SU-DHL-6 (cell line): Measurements from ENCODE around the gene NAPG.

ENCODE experiments used
- EZH2phosphoT487 ChIP-seq: fragments of 200-600 bp; sonication (generic), shearing (Covaris generic); conservative IDR thresholded peaks from 2 replicates; pipeline ENCODE4 v1.6.1; 2018; ENCODE audit warnings: mild to moderate bottlenecking, antibody characterized with exemption, low read length, moderate library complexity, mixed read lengths
- TF ChIP-seq, protein P1 (sequence below): fragments of 200-600 bp; sonication (generic); IDR thresholded peaks from one replicate; pipeline ENCODE4 v1.5.1; 2017; ENCODE audit warnings: antibody characterized with exemption, mild to moderate bottlenecking, low read length, moderate library complexity; ENCODE audit not compliant: insufficient read depth, poor library complexity, severe bottlenecking

DNA sequence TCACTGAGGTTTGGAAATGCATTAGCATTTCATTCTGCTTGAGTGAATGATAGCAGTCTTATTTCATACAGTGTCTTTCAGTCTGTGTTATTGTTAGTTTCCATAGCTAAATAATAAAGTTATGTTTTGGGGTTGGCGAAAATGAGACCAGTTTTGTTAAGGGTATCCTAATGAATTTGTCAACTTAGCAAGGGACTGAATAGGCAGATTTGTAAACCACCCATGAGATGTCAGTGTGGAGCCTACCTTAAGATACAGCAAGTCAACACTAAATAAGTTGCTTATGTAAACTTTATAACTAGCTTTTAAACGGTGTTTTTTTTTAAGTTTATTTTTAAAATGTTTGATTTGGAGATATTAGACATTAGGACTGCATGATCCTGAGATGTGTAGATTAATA lies 11.9 kb downstream of the NAPG start:
- TF ChIP-seq, protein P1, sequence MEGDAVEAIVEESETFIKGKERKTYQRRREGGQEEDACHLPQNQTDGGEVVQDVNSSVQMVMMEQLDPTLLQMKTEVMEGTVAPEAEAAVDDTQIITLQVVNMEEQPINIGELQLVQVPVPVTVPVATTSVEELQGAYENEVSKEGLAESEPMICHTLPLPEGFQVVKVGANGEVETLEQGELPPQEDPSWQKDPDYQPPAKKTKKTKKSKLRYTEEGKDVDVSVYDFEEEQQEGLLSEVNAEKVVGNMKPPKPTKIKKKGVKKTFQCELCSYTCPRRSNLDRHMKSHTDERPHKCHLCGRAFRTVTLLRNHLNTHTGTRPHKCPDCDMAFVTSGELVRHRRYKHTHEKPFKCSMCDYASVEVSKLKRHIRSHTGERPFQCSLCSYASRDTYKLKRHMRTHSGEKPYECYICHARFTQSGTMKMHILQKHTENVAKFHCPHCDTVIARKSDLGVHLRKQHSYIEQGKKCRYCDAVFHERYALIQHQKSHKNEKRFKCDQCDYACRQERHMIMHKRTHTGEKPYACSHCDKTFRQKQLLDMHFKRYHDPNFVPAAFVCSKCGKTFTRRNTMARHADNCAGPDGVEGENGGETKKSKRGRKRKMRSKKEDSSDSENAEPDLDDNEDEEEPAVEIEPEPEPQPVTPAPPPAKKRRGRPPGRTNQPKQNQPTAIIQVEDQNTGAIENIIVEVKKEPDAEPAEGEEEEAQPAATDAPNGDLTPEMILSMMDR: no peak
- TF ChIP-seq EZH2phosphoT487: no peak
